ENCODE data around the gene AQP5.

The AQP5 gene

GRCh38 chr12:49962861-49963765 lies 1.4 kb downstream of the AQP5 start:
- peaks cover 49% of the 10 kb centered on the region for H3K27me3 ChIP-seq (ENCODE audit: insufficient read depth, poor library complexity, severe bottlenecking)
- no peak overlapping the region for H3K27ac ChIP-seq (replicated peaks)
- TF ChIP-seq SPI1 (IDR thresholded peaks at IDR 0.05; ENCODE audit: borderline replicate concordance, low read depth) (no peak), REST (IDR thresholded peaks at IDR 0.05; ENCODE audit: insufficient replicate concordance, low read depth) (no peak), CTCF (IDR thresholded peaks at IDR 0.05; ENCODE audit: insufficient read depth, low read length) (no peak), GABPA (IDR thresholded peaks at IDR 0.05; ENCODE audit: low read depth) (no peak), POLR2AphosphoS5 (IDR thresholded peaks at IDR 0.05; ENCODE audit: low read depth) (no peak)
- no peak for DNase-seq (ENCODE audit: low read depth in 1 of 2, low spot score in 1 of 2)
- H3K4me3 ChIP-seq (replicated peaks; ENCODE audit: insufficient read depth, low read length) = no peak overlapping the region

GRCh38 chr12:49963976-49964815 lies 2.5 kb downstream of the AQP5 start:
- Histone ChIP-seq H3K27me3 (ENCODE audit: insufficient read depth, poor library complexity, severe bottlenecking) (peaks cover 41% of the 10 kb centered on the region), H3K4me3 (replicated peaks; ENCODE audit: insufficient read depth, low read length) (no peak overlapping the region)
- no peak for DNase-seq (ENCODE audit: low read depth in 1 of 2, low spot score in 1 of 2)

More at GRCh38 chr12:49963976-49964815, 2.5 kb downstream of the AQP5 start:
- H3K27ac ChIP-seq (replicated peaks) = no peak overlapping the region
- TF ChIP-seq REST (IDR thresholded peaks at IDR 0.05; ENCODE audit: insufficient replicate concordance, low read depth) (no peak), CTCF (IDR thresholded peaks at IDR 0.05; ENCODE audit: insufficient read depth, low read length) (no peak), GABPA (IDR thresholded peaks at IDR 0.05; ENCODE audit: low read depth) (no peak), SPI1 (IDR thresholded peaks at IDR 0.05; ENCODE audit: borderline replicate concordance, low read depth) (no peak), POLR2AphosphoS5 (IDR thresholded peaks at IDR 0.05; ENCODE audit: low read depth) (no peak)

Measured in HL-60 (cell line).